Osteoblast (primary cell): ENCODE measurements around the gene TFB2M. TPM values are rescaled to one million over a fixed set of nuclear protein-coding genes. Genes with fewer than 3 reads are reported as not detected.

ENCODE experiments used
- DNase-seq: peaks from one replicate; pipeline ENCODE4 v3.0.0; 2011; ENCODE audit warnings: low spot score, mixed read lengths; ENCODE audit not compliant: insufficient read length; ENCODE audit errors: missing footprints
- H2AFZ ChIP-seq: 2 replicates; pipeline ENCODE4 v1.6.0; 2011; ENCODE audit warnings: mild to moderate bottlenecking, low read length
- H3K27ac ChIP-seq: 2 replicates; pipeline ENCODE4 v1.5.1; 2011; ENCODE audit warnings: mild to moderate bottlenecking, low read depth, low read length, moderate library complexity
- H3K27me3 ChIP-seq: 2 replicates; pipeline ENCODE4 v1.6.0; 2012; ENCODE audit warnings: mild to moderate bottlenecking, control low read depth, inconsistent platforms, low read length, moderate library complexity; ENCODE audit not compliant: insufficient read depth
- H3K36me3 ChIP-seq: 2 replicates; pipeline ENCODE4 v1.5.1; 2011; ENCODE audit warnings: mild to moderate bottlenecking, low read length, control low read depth, moderate library complexity; ENCODE audit not compliant: insufficient read depth
- H3K4me1 ChIP-seq: 2 replicates; pipeline ENCODE4 v1.5.1; 2011; ENCODE audit warnings: mild to moderate bottlenecking, low read length, control low read depth, moderate library complexity; ENCODE audit not compliant: insufficient read depth
- H3K4me2 ChIP-seq: 2 replicates; pipeline ENCODE4 v1.6.0; 2011; ENCODE audit warnings: mild to moderate bottlenecking, low read length; ENCODE audit not compliant: insufficient read depth
- H3K4me3 ChIP-seq: fragments of 200-600 bp; sonication (generic); 3 replicates; pipeline ENCODE4 v1.5.1; 2012; ENCODE audit warnings: mild to moderate bottlenecking, low read length, inconsistent platforms; ENCODE audit not compliant: insufficient read depth
- H3K79me2 ChIP-seq: 2 replicates; pipeline ENCODE4 v1.6.0; 2012; ENCODE audit warnings: mild to moderate bottlenecking, low read length, control low read depth, inconsistent platforms; ENCODE audit not compliant: insufficient read depth
- H3K9me3 ChIP-seq: 2 replicates; pipeline ENCODE4 v1.5.1; 2011; ENCODE audit warnings: low read depth, low read length, control low read depth
- H4K20me1 ChIP-seq: 2 replicates; pipeline ENCODE4 v1.6.0; 2012; ENCODE audit warnings: mild to moderate bottlenecking, low read length, control low read depth; ENCODE audit not compliant: insufficient read depth
- total RNA-seq: library from RNA; depleted of rRNA; stranded (reverse); fragments of >200 nt; gene quantifications from 2 replicates; pipeline ENCODE4 v1.2.3, GENCODE V29; 2012
- TF ChIP-seq, protein P1 (sequence below): IDR thresholded peaks from 2 replicates; pipeline ENCODE4 v1.5.1; 2011; ENCODE audit warnings: mild to moderate bottlenecking, low read depth, low read length, moderate library complexity; ENCODE audit errors: extremely low read depth

TFB2M gene
- total RNA-seq, 1 donor = 19.5 TPM

DNA sequence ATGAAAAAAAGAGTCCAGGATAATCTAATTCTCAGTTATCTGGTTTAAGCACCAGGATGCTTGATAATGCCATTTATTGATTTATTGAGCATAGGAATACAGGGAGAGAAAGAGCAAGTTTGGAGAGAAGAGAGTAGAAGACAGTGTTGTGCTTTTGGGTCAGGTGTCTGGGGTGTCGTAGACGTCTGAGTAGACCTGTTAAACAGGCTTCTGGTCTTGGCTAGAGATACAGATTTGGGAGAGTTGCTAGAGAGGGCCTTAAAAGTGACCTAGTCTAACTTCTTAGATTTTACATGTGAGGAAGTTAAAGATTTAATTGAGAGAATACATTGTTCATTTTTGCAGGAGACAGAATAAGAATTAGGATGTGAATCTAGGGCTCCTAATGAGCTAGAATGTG lies 34.5 kb upstream of the TFB2M start:
- no peak overlapping the region for H3K4me3 ChIP-seq
- H4K20me1 ChIP-seq = no peaks in the 10 kb centered on the region
- no peak overlapping the region for H3K27ac ChIP-seq
- peaks cover 92% of the 10 kb centered on the region for H3K79me2 ChIP-seq
- H3K4me2 ChIP-seq = no peak overlapping the region
- TF ChIP-seq, protein P1, sequence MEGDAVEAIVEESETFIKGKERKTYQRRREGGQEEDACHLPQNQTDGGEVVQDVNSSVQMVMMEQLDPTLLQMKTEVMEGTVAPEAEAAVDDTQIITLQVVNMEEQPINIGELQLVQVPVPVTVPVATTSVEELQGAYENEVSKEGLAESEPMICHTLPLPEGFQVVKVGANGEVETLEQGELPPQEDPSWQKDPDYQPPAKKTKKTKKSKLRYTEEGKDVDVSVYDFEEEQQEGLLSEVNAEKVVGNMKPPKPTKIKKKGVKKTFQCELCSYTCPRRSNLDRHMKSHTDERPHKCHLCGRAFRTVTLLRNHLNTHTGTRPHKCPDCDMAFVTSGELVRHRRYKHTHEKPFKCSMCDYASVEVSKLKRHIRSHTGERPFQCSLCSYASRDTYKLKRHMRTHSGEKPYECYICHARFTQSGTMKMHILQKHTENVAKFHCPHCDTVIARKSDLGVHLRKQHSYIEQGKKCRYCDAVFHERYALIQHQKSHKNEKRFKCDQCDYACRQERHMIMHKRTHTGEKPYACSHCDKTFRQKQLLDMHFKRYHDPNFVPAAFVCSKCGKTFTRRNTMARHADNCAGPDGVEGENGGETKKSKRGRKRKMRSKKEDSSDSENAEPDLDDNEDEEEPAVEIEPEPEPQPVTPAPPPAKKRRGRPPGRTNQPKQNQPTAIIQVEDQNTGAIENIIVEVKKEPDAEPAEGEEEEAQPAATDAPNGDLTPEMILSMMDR = no peak
- peaks cover 5% of the 10 kb centered on the region for H3K4me1 ChIP-seq
- no peak overlapping the region for H2AFZ ChIP-seq
- H3K27me3 ChIP-seq = no peaks in the 10 kb centered on the region
- no peak for DNase-seq
- H3K9me3 ChIP-seq = no peaks in the 10 kb centered on the region
- no peaks in the 10 kb centered on the region for H3K36me3 ChIP-seq

DNA sequence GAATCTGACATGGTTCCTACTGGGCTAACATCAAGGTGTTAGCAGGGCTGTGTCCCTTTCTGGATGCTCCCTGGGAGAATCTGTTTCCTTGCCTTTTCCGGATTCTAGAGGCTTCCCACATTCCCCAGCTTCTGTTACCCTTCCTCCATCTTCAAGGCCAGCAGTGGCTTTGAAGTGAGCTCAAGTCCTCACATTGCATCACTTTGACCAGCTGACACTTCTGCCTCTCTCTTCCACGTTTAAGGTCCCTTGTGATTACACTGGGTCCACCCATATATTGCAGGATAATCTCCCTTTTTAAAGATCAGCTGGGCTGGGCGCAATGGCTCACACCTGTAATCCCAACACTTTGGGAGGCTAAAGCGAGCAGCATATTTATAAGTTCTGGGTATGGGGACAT lies 33.3 kb upstream of the TFB2M start:
- Histone ChIP-seq H3K4me3 (no peak overlapping the region), H3K36me3 (peaks cover 3% of the 10 kb centered on the region), H3K9me3 (no peaks in the 10 kb centered on the region), H3K4me2 (no peak overlapping the region), H4K20me1 (no peaks in the 10 kb centered on the region), H3K4me1 (peaks cover 5% of the 10 kb centered on the region), H3K79me2 (peaks cover 93% of the 10 kb centered on the region), H3K27me3 (no peaks in the 10 kb centered on the region), H2AFZ (no peak overlapping the region), H3K27ac (no peak overlapping the region)
- no peak for DNase-seq
- TF ChIP-seq, protein P1 = no peak

DNA sequence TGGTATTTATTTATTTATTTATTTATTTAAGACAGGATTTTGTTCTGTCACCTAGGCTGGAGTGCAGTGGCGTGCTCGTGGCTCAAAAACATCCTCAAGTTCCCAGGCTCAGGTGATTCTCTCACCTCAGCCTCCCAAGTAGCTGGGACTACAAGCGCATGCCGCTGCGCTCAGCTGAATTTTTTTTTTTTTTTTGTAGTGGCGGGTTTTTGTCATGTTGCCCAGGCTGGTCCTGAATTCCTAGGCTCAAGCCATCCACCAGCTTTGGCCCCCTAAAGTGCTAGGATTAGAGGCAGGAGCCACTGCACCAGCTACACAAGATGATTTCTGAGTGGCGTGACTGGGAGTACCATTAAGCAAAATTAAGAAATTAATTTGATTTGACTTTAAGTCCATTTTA lies 31.9 kb upstream of the TFB2M start:
- H3K79me2 ChIP-seq = peaks cover 84% of the 10 kb centered on the region
- H3K4me2 ChIP-seq = no peak overlapping the region
- TF ChIP-seq, protein P1 = no peak
- H2AFZ ChIP-seq = no peak overlapping the region
- no peaks in the 10 kb centered on the region for H3K27me3 ChIP-seq
- no peak for DNase-seq
- H3K4me1 ChIP-seq = peaks cover 17% of the 10 kb centered on the region
- H4K20me1 ChIP-seq = no peaks in the 10 kb centered on the region
- peak overlapping the region; percentile 56 for H3K27ac ChIP-seq
- H3K4me3 ChIP-seq = no peak overlapping the region
- H3K9me3 ChIP-seq = no peaks in the 10 kb centered on the region
- H3K36me3 ChIP-seq = peaks cover 8% of the 10 kb centered on the region

DNA sequence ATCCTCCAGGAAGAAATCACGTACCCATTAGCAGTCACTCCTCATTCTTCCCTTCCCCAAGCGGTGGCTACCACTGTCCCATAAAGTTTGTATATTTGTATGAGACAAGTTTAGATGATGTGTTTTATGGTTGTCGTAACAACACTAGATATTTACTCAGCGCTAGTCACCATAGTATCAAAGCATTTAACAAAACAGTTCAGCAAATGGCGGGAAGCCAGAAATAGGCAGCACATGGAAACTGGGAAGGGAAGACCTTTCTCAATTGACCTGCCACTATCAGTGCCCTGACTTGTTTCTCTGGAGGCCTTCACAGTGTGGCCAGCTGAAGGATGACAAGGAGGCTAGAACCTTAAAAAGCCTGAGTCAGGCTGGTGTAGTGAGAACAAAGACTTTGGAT lies 31.3 kb upstream of the TFB2M start:
- Histone ChIP-seq H3K36me3 (peaks cover 8% of the 10 kb centered on the region), H3K9me3 (no peaks in the 10 kb centered on the region), H3K4me1 (peaks cover 22% of the 10 kb centered on the region), H3K4me2 (no peak overlapping the region), H3K27ac (peak overlapping the region; percentile 56), H3K79me2 (peaks cover 78% of the 10 kb centered on the region), H2AFZ (no peak overlapping the region), H4K20me1 (no peaks in the 10 kb centered on the region), H3K4me3 (no peak overlapping the region), H3K27me3 (no peaks in the 10 kb centered on the region)
- DNase-seq = peak; percentile 70
- TF ChIP-seq, protein P1 = no peak
